ENCODE measurements around the gene SLC35F5. TPM values are rescaled to one million over a fixed set of nuclear protein-coding genes. Genes with fewer than 3 reads are reported as not detected.
A peak's percentile ranks its signal among the peaks of the same experiment; 100 is the strongest.

The SLC35F5 gene
- polyA plus RNA-seq (2013, experiment 1 of 2), result 46.0 TPM
- polyA plus RNA-seq (2013, experiment 2 of 2), result 48.9 TPM

GRCh38 chr2:113756355-113757137 lies at the start of gene SLC35F5:
Gene SLC35F5 (minus strand): TSS chr2:113756642. CDS start chr2:113756409, 233 bp downstream.
- peak within 1 kb of the TSS; percentile 83 to 98 for H3K4me3 ChIP-seq (ENCODE audit: insufficient read depth in 1 of 2, low read depth in 1 of 2, low read length in 2 of 2)
- peak within 1 kb of the TSS; percentile 98 to 99 for H3K18ac ChIP-seq (ENCODE audit: low read depth in 1 of 2, low read length in 2 of 2)
- no peaks in the 10 kb centered on the region for H3K79me1 ChIP-seq (replicated peaks; ENCODE audit: low read length, poor library complexity, severe bottlenecking)
- peak within 1 kb of the TSS in 1 of 2 experiments; percentile 81 for H3K23ac ChIP-seq (ENCODE audit: low read length in 2 of 2)
- H3K4me1 ChIP-seq (ENCODE audit: control insufficient read depth, insufficient read depth, low read depth, low read length), result peaks cover 1% of the 10 kb centered on the region
- no peaks in the 10 kb centered on the region for H3K27me3 ChIP-seq (ENCODE audit: control insufficient read depth in 1 of 2, insufficient read depth in 1 of 2, low read length in 2 of 2)
- H3K27ac ChIP-seq (ENCODE audit: low read length, poor library complexity, severe bottlenecking), result peak within 1 kb of the TSS; percentile 85
- no peaks in the 10 kb centered on the region for H3K9me3 ChIP-seq (ENCODE audit: control insufficient read depth, low read length)
- H3K36me3 ChIP-seq (ENCODE audit: control insufficient read depth in 1 of 2, insufficient read depth in 2 of 2, low read depth in 1 of 2, low read length in 2 of 2), result peaks cover under 1 to 24% of the 10 kb centered on the region in 2 experiments
- H3K4me2 ChIP-seq (ENCODE audit: low read length, poor library complexity, severe bottlenecking), result peak within 1 kb of the TSS; percentile 63
- H2AFZ ChIP-seq (ENCODE audit: low read depth, low read length), result peak within 1 kb of the TSS; percentile 99
- H2BK120ac ChIP-seq (ENCODE audit: low read depth, low read length), result peak within 1 kb of the TSS; percentile 52
- H2BK12ac ChIP-seq (ENCODE audit: low read length in 2 of 2), result peak within 1 kb of the TSS; percentile 7 to 89
- H2BK15ac ChIP-seq (ENCODE audit: low read depth, poor library complexity, severe bottlenecking), result peak within 1 kb of the TSS; percentile 95
- H2BK5ac ChIP-seq (ENCODE audit: low read depth, low read length, poor library complexity, severe bottlenecking), result peak within 1 kb of the TSS; percentile 78
- peak within 1 kb of the TSS; percentile 92 for H3K9ac ChIP-seq (ENCODE audit: low read length)
- H4K8ac ChIP-seq (ENCODE audit: low read length), result peak within 1 kb of the TSS; percentile 95
- no peak within 1 kb of the TSS for H2AK5ac ChIP-seq (ENCODE audit: low read length, severe bottlenecking)
- peak within 1 kb of the TSS; percentile 80 to 83 for H3K4ac ChIP-seq (ENCODE audit: low read depth in 1 of 2, low read length in 2 of 2)
- H3K14ac ChIP-seq (ENCODE audit: low read length in 2 of 2), result peak within 1 kb of the TSS in 1 of 2 experiments; percentile 94
- H4K91ac ChIP-seq (ENCODE audit: low read length), result peak within 1 kb of the TSS; percentile 99
- 1% methylated on average over 45 of the region's 76 CpGs for WGBS
- DNase-seq, result peak; percentile 90

- Histone ChIP-seq H2AFZ (ENCODE audit: low read depth, low read length) (no peak overlapping the region), H3K4me1 (ENCODE audit: control insufficient read depth, insufficient read depth, low read depth, low read length) (peaks cover 9% of the 10 kb centered on the region), H2BK5ac (ENCODE audit: low read depth, low read length, poor library complexity, severe bottlenecking) (no peak overlapping the region), H2BK120ac (ENCODE audit: low read depth, low read length) (no peak overlapping the region), H2AK5ac (ENCODE audit: low read length, severe bottlenecking) (no peak overlapping the region), H4K8ac (ENCODE audit: low read length) (no peak overlapping the region), H3K27ac (ENCODE audit: low read length, poor library complexity, severe bottlenecking) (no peak overlapping the region), H3K23ac (ENCODE audit: low read length in 2 of 2) (no peak overlapping the region), H3K18ac (ENCODE audit: low read depth in 1 of 2, low read length in 2 of 2) (no peak overlapping the region), H3K27me3 (ENCODE audit: control insufficient read depth in 1 of 2, insufficient read depth in 1 of 2, low read length in 2 of 2) (no peaks in the 10 kb centered on the region), H4K91ac (ENCODE audit: low read length) (no peak overlapping the region), H2BK12ac (ENCODE audit: low read length in 2 of 2) (no peak overlapping the region), H3K9me3 (ENCODE audit: control insufficient read depth, low read length) (no peaks in the 10 kb centered on the region), H3K4ac (ENCODE audit: low read depth in 1 of 2, low read length in 2 of 2) (no peak overlapping the region), H3K9ac (ENCODE audit: low read length) (peak overlapping the region; percentile 70), H2BK15ac (ENCODE audit: low read depth, poor library complexity, severe bottlenecking) (no peak overlapping the region), H3K4me3 (ENCODE audit: insufficient read depth in 1 of 2, low read depth in 1 of 2, low read length in 2 of 2) (no peak overlapping the region), H3K14ac (ENCODE audit: low read length in 2 of 2) (no peak overlapping the region), H3K36me3 (ENCODE audit: control insufficient read depth in 1 of 2, insufficient read depth in 2 of 2, low read depth in 1 of 2, low read length in 2 of 2) (no peaks in the 10 kb centered on the region), H3K4me2 (ENCODE audit: low read length, poor library complexity, severe bottlenecking) (no peak overlapping the region), H3K79me1 (replicated peaks; ENCODE audit: low read length, poor library complexity, severe bottlenecking) (no peaks in the 10 kb centered on the region)
- WGBS, result no CpG with 5 or more reads among the region's 4 CpGs
- DNase-seq, result no peak
These were observed 42.9 kb upstream of the SLC35F5 start for GRCh38 chr2:113799375-113799774.

- H2BK120ac ChIP-seq (ENCODE audit: low read depth, low read length), result no peak overlapping the region
- H2BK5ac ChIP-seq (ENCODE audit: low read depth, low read length, poor library complexity, severe bottlenecking), result no peak overlapping the region
- DNase-seq, result no peak
- H3K4me1 ChIP-seq (ENCODE audit: control insufficient read depth, insufficient read depth, low read depth, low read length), result peaks cover 14% of the 10 kb centered on the region
- H3K79me1 ChIP-seq (replicated peaks; ENCODE audit: low read length, poor library complexity, severe bottlenecking), result no peaks in the 10 kb centered on the region
- no peaks in the 10 kb centered on the region for H3K27me3 ChIP-seq (ENCODE audit: control insufficient read depth in 1 of 2, insufficient read depth in 1 of 2, low read length in 2 of 2)
- H3K18ac ChIP-seq (ENCODE audit: low read depth in 1 of 2, low read length in 2 of 2), result no peak overlapping the region
- no peak overlapping the region for H2AFZ ChIP-seq (ENCODE audit: low read depth, low read length)
- no peak overlapping the region for H3K4me2 ChIP-seq (ENCODE audit: low read length, poor library complexity, severe bottlenecking)
- no peak overlapping the region for H3K27ac ChIP-seq (ENCODE audit: low read length, poor library complexity, severe bottlenecking)
- no peaks in the 10 kb centered on the region for H3K36me3 ChIP-seq (ENCODE audit: control insufficient read depth in 1 of 2, insufficient read depth in 2 of 2, low read depth in 1 of 2, low read length in 2 of 2)
- no peak overlapping the region for H3K4ac ChIP-seq (ENCODE audit: low read depth in 1 of 2, low read length in 2 of 2)
- no peak overlapping the region for H3K23ac ChIP-seq (ENCODE audit: low read length in 2 of 2)
- no peak overlapping the region for H2AK5ac ChIP-seq (ENCODE audit: low read length, severe bottlenecking)
- no peaks in the 10 kb centered on the region for H3K9me3 ChIP-seq (ENCODE audit: control insufficient read depth, low read length)
- H3K4me3 ChIP-seq (ENCODE audit: insufficient read depth in 1 of 2, low read depth in 1 of 2, low read length in 2 of 2), result no peak overlapping the region
- H2BK12ac ChIP-seq (ENCODE audit: low read length in 2 of 2), result no peak overlapping the region
- no peak overlapping the region for H3K9ac ChIP-seq (ENCODE audit: low read length)
- H2BK15ac ChIP-seq (ENCODE audit: low read depth, poor library complexity, severe bottlenecking), result no peak overlapping the region
- no peak overlapping the region for H4K8ac ChIP-seq (ENCODE audit: low read length)
- H3K14ac ChIP-seq (ENCODE audit: low read length in 2 of 2), result no peak overlapping the region
- WGBS, result no CpG with 5 or more reads among the region's 2 CpGs
- H4K91ac ChIP-seq (ENCODE audit: low read length), result no peak overlapping the region
These were observed 40.8 kb upstream of the SLC35F5 start for GRCh38 chr2:113797237-113797636.

GRCh38 chr2:113796592-113797175 lies 40.2 kb upstream of the SLC35F5 start:
- Histone ChIP-seq H2AFZ (ENCODE audit: low read depth, low read length) (no peak overlapping the region), H3K27me3 (ENCODE audit: control insufficient read depth in 1 of 2, insufficient read depth in 1 of 2, low read length in 2 of 2) (no peaks in the 10 kb centered on the region), H3K23ac (ENCODE audit: low read length in 2 of 2) (no peak overlapping the region), H2BK15ac (ENCODE audit: low read depth, poor library complexity, severe bottlenecking) (no peak overlapping the region), H3K27ac (ENCODE audit: low read length, poor library complexity, severe bottlenecking) (no peak overlapping the region), H3K79me1 (replicated peaks; ENCODE audit: low read length, poor library complexity, severe bottlenecking) (no peaks in the 10 kb centered on the region), H3K4ac (ENCODE audit: low read depth in 1 of 2, low read length in 2 of 2) (no peak overlapping the region), H4K91ac (ENCODE audit: low read length) (no peak overlapping the region), H4K8ac (ENCODE audit: low read length) (no peak overlapping the region), H2BK5ac (ENCODE audit: low read depth, low read length, poor library complexity, severe bottlenecking) (no peak overlapping the region), H2BK120ac (ENCODE audit: low read depth, low read length) (no peak overlapping the region), H3K36me3 (ENCODE audit: control insufficient read depth in 1 of 2, insufficient read depth in 2 of 2, low read depth in 1 of 2, low read length in 2 of 2) (no peaks in the 10 kb centered on the region), H3K9me3 (ENCODE audit: control insufficient read depth, low read length) (no peaks in the 10 kb centered on the region), H2AK5ac (ENCODE audit: low read length, severe bottlenecking) (no peak overlapping the region), H2BK12ac (ENCODE audit: low read length in 2 of 2) (no peak overlapping the region), H3K14ac (ENCODE audit: low read length in 2 of 2) (no peak overlapping the region), H3K4me1 (ENCODE audit: control insufficient read depth, insufficient read depth, low read depth, low read length) (peaks cover 14% of the 10 kb centered on the region), H3K4me2 (ENCODE audit: low read length, poor library complexity, severe bottlenecking) (no peak overlapping the region), H3K4me3 (ENCODE audit: insufficient read depth in 1 of 2, low read depth in 1 of 2, low read length in 2 of 2) (no peak overlapping the region), H3K18ac (ENCODE audit: low read depth in 1 of 2, low read length in 2 of 2) (no peak overlapping the region), H3K9ac (ENCODE audit: low read length) (no peak overlapping the region)
- 73% methylated on average over 5 of the region's 6 CpGs for WGBS
- no peak for DNase-seq

Data from mesenchymal stem cell (in vitro differentiated cells and primary cell).